ENCODE results near the gene TRIM33. TPM values are rescaled to one million over a fixed set of nuclear protein-coding genes. Genes with fewer than 3 reads are reported as not detected.
"Not testable (repeated sequence)": the region's sequence is repeated elsewhere in the genome, so short reads cannot be mapped to it uniquely, and the experiment has no call there.

The TRIM33 gene
- total RNA-seq, 2 donors from 2014 or later: 36.7 to 54.9 TPM

DNA sequence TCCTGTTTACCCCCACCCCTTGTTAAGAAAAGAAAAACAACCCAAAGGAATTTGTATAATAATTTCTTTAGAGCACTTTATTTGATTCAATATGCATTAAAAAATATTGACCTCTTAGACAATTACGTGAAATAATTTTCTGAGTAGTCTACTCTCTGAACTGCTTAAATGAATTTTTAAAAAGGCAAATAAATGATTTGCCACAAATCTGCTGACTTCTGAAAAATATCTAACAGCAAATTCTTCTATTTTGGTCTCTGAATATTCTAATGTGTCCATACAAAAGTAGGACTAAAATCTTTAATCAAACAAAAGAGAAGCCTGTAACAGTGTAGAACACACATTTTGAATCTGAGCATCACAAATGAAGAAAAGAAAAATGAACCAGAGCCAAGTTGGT is 115.1 kb downstream of the TRIM33 start:
- TF ChIP-seq POLR2AphosphoS5 (IDR thresholded peaks at IDR 0.05) (no peak), POLR2A (IDR thresholded peaks at IDR 0.05) (no peak)
- TF ChIP-seq, protein P1, sequence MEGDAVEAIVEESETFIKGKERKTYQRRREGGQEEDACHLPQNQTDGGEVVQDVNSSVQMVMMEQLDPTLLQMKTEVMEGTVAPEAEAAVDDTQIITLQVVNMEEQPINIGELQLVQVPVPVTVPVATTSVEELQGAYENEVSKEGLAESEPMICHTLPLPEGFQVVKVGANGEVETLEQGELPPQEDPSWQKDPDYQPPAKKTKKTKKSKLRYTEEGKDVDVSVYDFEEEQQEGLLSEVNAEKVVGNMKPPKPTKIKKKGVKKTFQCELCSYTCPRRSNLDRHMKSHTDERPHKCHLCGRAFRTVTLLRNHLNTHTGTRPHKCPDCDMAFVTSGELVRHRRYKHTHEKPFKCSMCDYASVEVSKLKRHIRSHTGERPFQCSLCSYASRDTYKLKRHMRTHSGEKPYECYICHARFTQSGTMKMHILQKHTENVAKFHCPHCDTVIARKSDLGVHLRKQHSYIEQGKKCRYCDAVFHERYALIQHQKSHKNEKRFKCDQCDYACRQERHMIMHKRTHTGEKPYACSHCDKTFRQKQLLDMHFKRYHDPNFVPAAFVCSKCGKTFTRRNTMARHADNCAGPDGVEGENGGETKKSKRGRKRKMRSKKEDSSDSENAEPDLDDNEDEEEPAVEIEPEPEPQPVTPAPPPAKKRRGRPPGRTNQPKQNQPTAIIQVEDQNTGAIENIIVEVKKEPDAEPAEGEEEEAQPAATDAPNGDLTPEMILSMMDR (IDR thresholded peaks at IDR 0.05): no peak
- Histone ChIP-seq H3K4me3 (no peak overlapping the region), H3K27ac (no peak overlapping the region), H3K27me3 (replicated peaks; ENCODE audit: insufficient read depth) (no peaks in the 10 kb centered on the region), H3K9me3 (no peaks in the 10 kb centered on the region), H3K36me3 (no peaks in the 10 kb centered on the region), H3K4me1 (replicated peaks) (no peaks in the 10 kb centered on the region)
- 98% methylated on average over 1 of the region's 1 CpG for WGBS
- DNase-seq (ENCODE audit: low spot score): no peak
- intact Hi-C loops (cut with DNase I): no loop called here

DNA sequence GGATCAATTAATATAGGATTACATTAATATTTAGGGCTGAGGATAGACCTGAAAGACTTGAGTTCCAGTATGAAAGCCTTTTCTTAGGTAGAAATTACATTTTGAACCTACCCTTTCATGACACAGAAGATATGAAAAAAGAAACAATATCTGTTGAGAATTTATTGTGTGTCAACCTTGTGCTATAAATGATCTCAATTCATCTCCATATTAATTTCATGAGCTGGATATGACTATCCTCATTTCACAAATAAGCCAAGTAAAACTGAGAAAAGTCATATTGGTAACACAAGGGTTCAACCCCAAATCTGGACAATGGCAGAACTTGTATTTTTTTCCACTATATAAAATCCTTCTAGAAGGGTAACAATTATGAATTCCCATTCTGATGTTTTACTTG is 120.0 kb downstream of the TRIM33 start:
- TF ChIP-seq POLR2AphosphoS5 (IDR thresholded peaks at IDR 0.05) (no peak), POLR2A (IDR thresholded peaks at IDR 0.05) (no peak)
- TF ChIP-seq, protein P1 (IDR thresholded peaks at IDR 0.05): no peak
- intact Hi-C loops (cut with DNase I): no loop called here
- no peaks in the 10 kb centered on the region for H3K27me3 ChIP-seq (replicated peaks; ENCODE audit: insufficient read depth)
- H3K4me1 ChIP-seq (replicated peaks): no peaks in the 10 kb centered on the region
- no peaks in the 10 kb centered on the region for H3K9me3 ChIP-seq
- no peak overlapping the region for H3K4me3 ChIP-seq
- H3K36me3 ChIP-seq: no peaks in the 10 kb centered on the region
- DNase-seq (ENCODE audit: low spot score): no peak
- H3K27ac ChIP-seq: no peak overlapping the region

DNA sequence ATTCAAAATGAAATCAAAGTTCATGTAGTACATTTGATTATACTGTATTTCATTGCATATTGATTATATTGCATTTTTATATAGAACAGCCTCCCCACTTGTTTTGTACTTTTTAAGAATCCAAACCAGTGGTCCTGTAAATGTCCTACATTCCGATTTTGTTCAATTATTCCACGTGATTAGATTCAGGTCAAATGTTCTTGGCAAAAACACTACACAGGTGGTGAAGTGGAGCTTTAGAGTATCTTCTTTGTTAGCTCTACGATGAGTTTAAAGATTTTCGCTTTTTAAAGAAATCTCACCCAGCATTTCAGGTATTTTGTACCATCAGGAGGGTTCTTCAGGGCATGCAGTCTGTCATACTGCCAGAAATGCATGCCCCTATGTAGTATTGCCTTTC is 120.6 kb downstream of the TRIM33 start:
- WGBS: 97% methylated on average over 4 of the region's 4 CpGs
- intact Hi-C loops (cut with DNase I): no loop called here
- TF ChIP-seq POLR2A (IDR thresholded peaks at IDR 0.05) (no peak), POLR2AphosphoS5 (IDR thresholded peaks at IDR 0.05) (no peak)
- TF ChIP-seq, protein P1 (IDR thresholded peaks at IDR 0.05): no peak
- no peak for DNase-seq (ENCODE audit: low spot score)
- no peak overlapping the region for H3K27ac ChIP-seq
- H3K36me3 ChIP-seq: no peaks in the 10 kb centered on the region
- no peaks in the 10 kb centered on the region for H3K4me1 ChIP-seq (replicated peaks)
- no peaks in the 10 kb centered on the region for H3K9me3 ChIP-seq
- no peaks in the 10 kb centered on the region for H3K27me3 ChIP-seq (replicated peaks; ENCODE audit: insufficient read depth)
- no peak overlapping the region for H3K4me3 ChIP-seq

DNA sequence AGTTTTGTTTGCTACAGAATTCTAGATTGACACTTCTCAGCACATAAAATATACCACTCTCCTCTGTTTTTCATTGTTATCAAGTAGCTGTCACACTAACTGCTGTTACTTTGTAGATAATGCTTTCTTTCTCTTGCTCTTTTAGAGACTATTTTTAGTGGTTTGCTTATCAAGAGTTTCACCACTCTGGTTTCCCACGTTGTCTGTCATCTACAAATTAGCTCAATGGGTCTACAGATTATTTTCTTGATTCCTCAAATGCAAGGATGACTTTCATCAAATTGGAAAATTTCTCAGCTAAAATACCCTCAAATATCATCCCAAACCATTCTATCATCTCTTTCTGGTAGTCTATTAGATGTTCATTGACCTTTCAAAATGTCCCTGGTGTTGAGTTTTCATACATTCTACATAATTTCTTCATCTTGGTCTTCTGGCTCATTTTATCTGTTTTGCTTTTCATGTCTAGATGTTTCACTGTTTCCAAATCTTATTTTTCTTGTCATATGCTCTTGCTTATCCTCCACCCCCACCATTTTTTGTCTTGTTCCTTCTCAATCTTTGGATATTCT is 122.5 kb downstream of the TRIM33 start:
- Histone ChIP-seq H3K27me3 (replicated peaks; ENCODE audit: insufficient read depth) (no peaks in the 10 kb centered on the region), H3K4me1 (replicated peaks) (no peaks in the 10 kb centered on the region), H3K27ac (no peak overlapping the region), H3K36me3 (no peaks in the 10 kb centered on the region), H3K4me3 (no peak overlapping the region), H3K9me3 (no peaks in the 10 kb centered on the region)
- no peak for DNase-seq (ENCODE audit: low spot score)
- intact Hi-C loops (cut with DNase I): no loop called here
- TF ChIP-seq, protein P1 (IDR thresholded peaks at IDR 0.05): no peak
- TF ChIP-seq POLR2AphosphoS5 (IDR thresholded peaks at IDR 0.05): no peak
- TF ChIP-seq POLR2A (IDR thresholded peaks at IDR 0.05): no peak
- WGBS: 56% methylated on average over 1 of the region's 1 CpG

DNA sequence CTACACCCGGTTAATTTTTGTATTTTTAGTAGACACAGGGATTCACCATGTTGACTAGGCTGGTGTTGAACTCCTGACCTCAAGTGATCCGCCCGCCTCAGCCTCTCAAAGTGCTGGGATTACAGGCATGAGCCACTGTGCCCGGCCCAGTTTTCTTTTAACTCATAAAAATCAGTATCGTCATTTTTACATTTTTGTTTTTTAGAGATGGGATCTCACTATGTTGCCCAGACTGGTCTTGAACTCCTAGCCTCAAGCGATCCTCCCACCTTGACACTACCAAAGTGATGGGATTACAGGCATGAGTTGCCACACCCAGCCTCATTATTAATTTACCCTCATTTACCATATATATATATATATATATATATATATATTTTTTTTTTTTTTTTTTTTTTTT is 123.4 kb downstream of the TRIM33 start:
- H3K9me3 ChIP-seq; H3K4me3 ChIP-seq; intact Hi-C loops (cut with DNase I); H3K27ac ChIP-seq; H3K4me1 ChIP-seq (replicated peaks); H3K27me3 ChIP-seq (replicated peaks; ENCODE audit: insufficient read depth); DNase-seq (ENCODE audit: low spot score); H3K36me3 ChIP-seq: not testable (repeated sequence)
- 91% methylated on average over 6 of the region's 6 CpGs for WGBS

All from prostate gland (tissue), 2 donors.